NCI-H82 (cell line): Measurements from ENCODE around the gene MSRB3.
"Not testable (repeated sequence)": the region's sequence is repeated elsewhere in the genome, so short reads cannot be mapped to it uniquely, and the experiment has no call there.

Source experiments
- DNase-seq: peaks from one replicate; lab custom pipeline; 2025; lab: John Stamatoyannopoulos, UW

The MSRB3 gene

DNA sequence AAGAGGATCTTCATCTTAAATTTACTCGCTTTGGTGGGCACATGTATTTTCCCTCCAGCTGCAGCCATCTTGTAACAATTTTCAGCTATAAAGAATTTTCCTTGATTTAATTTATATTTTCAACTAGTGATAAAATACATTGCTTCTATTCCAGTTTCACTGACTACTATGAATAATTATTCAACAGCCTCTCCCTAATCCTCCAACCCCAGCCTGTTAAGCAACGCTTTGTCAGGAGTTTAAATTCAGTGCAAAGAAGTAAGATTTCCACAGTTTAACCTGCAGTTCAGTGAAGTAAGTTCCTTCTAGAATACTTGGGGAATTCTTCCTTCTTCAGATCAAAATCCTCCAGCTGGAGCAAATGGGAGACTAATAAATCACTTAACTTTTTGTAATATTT, 180.2 kb downstream of the MSRB3 start:
- DNase-seq, result no peak

DNA sequence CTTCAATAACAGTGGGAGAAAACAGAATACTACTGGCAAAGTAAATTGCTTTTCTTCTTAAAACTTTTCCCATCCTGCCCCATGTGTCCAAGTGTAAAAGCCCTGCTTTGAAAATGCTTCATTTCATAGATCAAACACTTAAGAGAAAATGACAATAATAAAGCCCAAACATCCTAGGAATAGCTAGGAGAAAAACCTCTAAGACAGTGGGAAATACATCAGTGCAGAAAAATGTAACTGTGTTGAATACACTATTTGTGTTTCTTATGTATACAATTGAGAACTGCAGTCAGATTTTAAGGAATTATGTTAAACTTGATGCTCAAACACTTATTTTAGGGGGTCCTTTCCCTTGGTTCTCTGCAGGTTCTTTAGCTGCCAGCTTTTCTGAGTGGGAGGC, 181.1 kb downstream of the MSRB3 start:
- DNase-seq, result no peak

DNA sequence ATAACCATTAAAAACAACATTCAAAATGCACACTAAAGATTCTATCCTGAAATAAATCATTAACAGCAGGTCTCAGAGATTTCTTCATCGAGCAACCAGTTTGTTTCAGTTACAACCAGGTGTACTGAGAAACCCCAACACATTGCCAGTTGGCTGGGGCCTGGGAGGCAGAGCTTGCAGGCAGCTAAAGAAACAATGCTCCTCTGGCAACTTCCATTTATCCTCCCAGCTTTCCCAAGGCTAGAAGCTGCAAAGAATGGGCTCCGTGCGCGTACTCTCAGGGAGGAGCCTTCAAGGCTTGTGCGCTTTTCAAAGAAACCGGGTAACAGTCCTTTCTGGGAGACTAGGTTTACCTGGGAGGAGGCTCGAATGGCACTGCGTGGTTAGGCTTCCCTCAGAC, 181.6 kb downstream of the MSRB3 start:
- no peak for DNase-seq

DNA sequence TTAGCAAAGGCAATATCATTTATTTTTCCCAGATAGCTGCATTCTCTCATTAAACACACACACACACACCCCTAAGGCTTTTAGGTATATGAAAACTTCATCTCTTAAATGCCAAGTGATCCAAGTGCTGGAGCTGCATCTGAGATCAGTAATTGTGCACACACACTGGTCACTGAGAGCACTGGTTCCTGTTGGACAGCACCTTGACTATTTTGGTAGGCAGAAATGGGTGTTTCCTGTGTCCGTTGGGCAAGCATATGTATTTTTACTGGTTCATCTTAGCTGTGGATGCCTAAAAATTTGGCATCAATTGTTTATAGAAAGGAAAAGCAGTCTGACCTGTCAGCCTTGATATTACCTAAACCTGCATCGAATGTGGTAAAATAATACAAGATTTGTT, 182.5 kb downstream of the MSRB3 start:
- DNase-seq, result no peak

DNA sequence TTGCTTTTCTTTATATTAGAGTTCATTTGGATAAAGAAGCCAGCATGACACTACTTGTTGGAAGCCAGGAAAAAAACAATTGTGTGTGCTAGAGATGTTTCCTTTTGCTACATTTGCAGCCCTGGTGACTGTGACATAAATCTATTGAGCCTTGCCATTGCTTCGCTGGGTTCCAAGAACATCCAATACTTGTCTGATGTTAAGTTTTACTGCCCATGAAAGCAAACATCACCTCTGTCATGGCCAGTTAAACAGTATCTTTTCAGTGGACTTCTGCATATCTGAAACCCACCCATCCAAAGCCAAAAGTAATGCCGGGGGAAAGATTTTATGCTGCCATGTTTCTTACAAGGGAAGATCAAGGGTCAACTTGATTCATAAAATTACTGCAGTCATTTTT, 184.0 kb downstream of the MSRB3 start:
- DNase-seq, result no peak

DNA sequence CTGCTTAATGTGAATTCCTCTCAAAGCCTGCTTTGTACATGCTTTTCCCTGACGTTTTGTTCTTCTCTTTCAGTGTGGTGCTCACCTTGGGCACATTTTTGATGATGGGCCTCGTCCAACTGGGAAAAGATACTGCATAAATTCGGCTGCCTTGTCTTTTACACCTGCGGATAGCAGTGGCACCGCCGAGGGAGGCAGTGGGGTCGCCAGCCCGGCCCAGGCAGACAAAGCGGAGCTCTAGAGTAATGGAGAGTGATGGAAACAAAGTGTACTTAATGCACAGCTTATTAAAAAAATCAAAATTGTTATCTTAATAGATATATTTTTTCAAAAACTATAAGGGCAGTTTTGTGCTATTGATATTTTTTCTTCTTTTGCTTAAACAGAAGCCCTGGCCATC, 184.6 kb downstream of the MSRB3 start:
- no peak for DNase-seq

DNA sequence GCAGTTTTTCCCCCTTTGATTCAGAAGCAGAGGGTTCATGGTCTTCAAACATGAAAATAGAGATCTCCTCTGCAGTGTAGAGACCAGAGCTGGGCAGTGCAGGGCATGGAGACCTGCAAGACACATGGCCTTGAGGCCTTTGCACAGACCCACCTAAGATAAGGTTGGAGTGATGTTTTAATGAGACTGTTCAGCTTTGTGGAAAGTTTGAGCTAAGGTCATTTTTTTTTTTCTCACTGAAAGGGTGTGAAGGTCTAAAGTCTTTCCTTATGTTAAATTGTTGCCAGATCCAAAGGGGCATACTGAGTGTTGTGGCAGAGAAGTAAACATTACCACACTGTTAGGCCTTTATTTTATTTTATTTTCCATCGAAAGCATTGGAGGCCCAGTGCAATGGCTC, 185.1 kb downstream of the MSRB3 start:
- DNase-seq, result no peak

DNA sequence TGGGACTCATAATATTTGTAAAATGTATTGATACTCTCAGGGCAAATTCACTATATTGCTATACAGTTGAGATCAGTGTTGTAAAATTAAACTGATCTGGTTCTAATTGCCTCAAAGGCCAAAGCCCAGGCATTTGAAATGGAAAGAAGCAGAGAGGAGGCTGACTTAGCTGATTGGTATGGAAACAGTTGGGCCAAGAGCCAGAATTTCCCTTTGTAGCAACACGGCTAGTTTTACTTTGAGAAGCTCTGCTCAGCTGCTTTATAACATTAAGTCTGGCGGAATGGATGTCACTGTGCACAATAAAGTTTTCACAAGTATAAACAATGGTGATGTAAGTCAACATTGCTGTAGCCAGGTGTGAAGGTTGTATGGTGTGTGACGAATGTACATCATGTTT, 186.4 kb downstream of the MSRB3 start:
- no peak for DNase-seq

DNA sequence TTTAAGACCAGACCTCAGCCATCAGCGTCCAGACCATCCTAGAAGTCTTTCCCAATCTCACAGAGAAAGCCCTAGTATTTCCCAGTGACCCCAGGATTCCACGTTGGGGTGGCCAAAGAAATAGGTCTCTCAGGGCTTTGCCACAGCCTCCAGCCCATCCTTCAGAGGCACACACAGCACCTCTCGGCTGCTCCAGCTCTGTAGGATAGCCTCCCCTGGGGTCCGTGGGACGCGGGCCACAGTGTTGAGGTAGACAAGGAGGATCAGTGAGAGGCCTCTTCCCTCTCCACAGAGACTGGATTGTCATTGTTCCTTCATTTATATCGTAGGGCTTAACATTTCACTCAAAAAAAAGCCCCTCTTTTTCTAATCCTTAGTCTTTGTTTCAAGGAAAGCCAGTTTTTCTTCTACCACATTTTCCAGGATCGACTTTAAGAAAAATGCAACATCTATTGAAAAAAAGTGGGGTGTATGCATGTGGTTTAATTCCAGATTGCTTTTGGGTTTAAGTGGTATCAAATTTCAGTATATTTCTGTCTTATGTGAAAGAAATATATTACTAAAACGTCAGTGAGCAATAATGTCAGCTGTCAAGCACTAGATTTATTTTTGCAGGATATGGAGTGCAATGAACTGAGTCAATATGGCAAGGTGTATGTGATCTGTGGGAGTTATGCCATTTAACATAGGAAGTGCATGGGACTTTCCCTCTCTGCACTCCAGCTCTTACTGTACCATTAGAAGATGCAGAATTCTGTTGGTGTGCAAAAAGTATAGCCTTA, 187.5 kb downstream of the MSRB3 start:
- DNase-seq, result no peak

DNA sequence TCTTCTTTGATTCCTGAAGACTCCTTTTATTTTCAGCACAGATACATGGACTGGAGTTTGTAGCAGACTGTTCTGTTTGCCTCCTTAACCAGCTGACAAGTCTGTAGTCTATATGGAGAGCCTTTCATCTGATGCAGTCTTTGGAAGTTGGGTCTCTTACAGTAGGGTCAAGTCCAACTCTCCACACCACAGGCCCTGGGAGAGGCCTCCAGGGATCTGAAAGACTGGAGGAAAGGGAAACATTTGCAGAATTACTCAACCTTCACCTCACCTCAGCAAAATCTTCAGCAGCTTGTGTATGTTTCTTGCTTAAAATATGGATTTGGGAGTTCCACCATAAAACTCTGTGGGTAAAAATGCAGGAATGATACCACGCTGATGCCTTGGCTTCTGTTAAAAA, 188.4 kb downstream of the MSRB3 start:
- no peak for DNase-seq

DNA sequence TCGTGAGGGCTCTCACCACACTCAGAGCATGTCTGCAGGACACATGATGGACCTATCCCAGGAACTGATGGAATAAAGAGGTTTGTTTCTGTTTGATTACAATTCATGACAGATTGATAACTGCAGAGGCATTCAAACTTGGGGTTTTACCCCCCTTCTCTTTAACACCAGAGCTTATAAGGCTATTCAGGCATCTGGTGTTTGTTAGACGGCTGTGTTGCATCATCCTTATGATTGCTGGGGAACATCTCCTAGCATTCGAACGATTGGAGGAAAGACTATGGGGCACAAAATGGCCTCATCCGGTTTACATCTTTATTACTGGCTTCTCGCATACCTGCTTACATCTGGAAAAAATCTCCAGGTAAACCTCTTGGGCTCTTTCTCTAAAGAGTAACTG, 191.8 kb downstream of the MSRB3 start:
- peak; percentile 40 for DNase-seq

DNA sequence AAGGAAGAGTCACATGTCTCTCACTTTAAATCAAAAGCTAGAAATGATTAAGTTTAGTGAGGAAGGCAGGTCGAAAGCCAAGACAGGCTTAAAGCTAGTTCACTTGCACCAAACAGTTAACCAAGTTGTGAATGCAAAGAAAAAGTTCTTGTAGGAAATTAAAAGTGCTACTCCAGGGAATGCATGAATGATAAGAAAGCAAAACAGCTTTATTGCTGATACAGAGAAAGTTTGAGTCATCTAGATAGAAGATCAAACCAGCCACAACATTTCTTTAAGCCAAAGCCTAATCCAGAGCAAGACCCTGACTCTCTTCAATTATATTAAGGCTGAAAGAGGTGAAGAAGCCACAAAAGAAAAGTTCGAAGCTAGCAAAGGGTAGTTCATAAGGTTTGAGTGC, 193.6 kb downstream of the MSRB3 start:
- DNase-seq, result no peak

DNA sequence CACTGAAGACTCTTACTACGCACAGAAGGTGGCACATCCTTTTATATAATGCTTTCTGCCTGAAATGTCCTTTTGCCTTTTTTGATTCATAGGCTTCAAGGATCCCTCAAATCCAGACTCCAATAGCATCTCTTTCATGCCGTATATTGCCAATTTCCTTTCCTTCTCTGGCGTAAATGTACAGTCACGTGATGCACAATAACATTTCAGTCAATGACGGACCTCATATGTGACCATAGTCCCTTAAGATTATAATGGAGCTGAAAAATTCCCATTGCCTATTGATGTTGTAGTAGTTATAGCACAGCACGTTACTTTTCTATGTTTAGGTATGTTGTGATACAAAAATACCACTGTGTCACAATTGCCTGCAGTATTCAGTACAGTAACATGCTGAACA, 196.3 kb downstream of the MSRB3 start:
- no peak for DNase-seq

DNA sequence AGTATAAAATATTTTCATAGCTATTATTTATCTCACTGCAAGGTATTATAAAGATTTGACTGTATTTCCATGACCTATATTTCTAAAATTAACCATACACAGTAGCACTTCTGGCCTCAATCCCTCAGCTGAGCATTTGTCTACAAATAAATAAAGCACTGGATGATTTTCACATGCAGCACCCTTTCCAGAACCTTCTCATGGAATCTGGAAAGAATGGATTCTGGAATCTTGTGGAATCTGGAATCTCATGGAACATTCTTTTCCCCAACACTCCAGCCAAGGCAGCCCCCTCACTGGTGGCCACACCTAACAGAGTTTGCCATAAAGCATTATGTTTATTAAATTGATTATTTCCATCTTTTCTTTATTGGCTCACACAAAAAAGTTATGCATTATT, 199.2 kb downstream of the MSRB3 start:
- DNase-seq, result no peak

DNA sequence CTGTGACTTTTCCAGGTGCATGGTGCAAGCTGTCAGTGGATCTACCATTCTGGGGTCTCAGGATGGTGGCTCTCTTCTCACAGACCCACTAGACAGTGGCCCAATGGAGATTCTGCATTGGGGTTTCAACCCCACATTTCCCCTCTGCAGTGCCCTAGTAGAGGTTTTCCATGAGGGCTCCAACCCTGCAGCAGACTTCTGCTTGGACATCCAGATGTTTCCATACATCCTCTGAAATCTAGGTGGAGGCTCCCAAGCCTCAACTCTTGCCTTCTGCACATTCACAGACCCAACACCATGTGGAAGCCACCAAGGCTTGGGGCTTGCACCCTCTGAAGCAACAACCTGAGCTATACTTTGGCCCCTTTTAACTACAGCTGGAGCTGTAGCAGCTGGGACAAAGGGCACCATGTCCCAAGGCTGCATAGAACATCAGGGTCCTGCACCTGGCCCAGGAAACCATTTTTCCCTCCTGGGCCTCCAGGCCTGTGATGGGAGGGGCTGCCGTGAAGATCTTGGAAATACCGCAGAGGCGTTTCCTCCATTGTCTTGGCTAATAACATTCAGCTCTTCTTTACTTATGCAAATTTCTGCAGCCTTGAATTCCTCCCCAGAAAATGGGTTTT, 205.5 kb downstream of the MSRB3 start:
- DNase-seq, result not testable (repeated sequence)

DNA sequence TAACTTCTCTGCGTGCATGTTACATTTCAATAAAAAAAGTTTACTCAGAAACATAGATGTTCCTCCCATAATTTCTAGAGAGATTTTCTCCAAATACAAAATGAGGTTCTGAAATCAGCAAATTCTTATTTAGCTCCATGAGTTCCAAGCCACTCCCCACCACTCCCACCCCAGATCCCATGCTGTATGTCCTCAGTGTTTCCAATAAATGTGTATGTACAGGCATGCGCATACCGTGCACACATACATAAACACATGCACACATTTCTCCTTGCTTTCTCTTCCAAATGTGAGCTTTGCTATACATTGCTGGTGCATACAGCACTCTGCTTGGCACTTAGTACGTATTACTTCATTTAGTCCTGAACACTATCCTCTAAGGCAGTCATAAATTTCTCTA, 209.7 kb downstream of the MSRB3 start:
- no peak for DNase-seq

DNA sequence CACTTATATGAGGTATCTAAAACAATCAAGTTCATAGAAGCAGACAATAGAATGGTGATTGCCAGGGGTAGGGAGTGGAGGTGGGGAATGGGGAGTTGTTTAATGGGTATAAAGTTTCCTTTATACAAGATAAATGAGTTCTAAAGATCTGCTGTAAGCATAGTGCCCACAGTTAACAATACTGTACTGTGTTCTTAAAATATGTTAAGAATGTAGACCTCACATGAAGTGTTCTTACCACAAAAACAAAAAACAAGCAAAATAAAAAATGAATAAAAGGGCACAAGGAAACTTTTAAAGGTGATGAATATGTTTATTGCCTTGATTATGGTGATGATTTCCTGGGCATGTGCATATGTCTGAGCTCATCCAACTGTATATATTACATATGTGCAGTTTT, 211.8 kb downstream of the MSRB3 start:
- DNase-seq, result no peak

DNA sequence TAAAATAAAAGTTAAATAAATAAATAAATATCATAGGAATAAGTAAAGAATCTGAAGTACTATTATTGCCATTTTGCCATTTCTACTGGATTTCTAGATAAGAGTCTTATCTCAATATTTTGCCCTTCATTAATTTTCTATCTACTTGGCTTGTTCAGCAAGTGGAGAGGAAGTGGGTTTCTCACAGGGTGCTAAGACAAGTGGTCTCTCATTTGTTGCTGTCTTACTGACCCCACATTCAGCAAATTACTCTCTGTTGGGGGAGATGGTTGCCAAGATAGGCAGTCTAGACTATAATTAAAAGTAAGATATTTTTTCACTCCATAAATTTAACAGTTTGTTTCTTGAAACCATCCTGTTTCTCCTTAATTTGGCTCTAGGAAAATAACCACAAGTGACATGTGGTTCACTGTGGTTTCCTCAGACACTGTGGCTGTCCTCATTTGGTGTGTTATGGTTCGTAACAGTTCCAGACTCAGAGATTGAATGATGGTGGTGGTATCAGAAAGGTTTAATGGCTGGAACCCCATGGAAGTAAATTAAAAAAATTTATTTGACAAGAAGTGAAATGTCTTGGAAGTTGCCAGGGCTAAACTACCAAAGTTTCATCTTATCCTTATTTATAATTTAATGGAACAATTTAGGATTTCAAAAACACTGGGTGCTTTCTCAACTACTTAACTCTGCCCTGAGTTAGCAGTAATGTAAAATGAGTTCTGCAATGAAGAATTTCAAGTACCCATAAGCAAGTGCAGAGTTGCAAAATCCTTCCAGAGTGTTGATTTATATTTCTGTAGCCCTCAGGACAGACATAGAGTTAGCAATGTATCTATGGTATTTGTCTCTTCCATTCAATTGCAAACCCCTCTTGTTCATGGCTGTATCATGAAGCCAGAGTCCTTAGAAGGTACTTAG, 214.8 kb downstream of the MSRB3 start:
- no peak for DNase-seq

DNA sequence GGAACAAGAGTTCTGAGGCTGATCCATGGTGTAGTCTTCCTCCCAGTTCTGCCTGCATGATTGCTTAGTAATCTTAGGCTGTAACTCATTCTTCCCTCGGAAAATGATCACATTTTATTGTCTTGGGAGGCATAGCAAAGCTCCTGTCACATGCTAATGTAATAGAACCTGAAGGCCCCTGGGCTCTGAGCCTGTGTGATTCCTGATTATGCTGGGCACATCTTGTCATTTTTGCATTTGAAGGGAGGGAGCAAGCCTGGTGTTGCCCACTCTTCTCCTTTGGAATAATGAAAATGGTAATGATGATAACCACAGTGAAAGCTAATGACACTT, 215.4 kb downstream of the MSRB3 start:
- no peak for DNase-seq

DNA sequence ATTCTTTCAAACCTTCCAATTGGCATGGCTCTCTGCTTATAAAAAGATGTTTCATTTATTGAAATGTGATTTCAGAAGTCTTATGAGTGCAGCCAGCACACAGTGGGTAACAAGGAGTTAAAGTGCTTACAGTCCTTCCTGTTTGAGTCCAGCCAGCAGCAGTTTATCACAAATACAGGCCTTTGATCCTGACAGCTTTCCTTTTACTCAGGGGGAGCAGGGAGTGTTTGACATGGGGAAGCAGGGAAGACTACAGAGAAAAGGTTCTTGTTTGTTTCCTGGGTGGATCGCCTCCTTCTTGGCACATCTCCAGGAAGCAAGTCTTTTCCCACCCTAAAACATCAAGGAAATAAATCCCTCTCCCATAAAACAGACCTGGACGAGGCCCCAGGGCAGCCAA, 216.1 kb downstream of the MSRB3 start:
- DNase-seq, result no peak

DNA sequence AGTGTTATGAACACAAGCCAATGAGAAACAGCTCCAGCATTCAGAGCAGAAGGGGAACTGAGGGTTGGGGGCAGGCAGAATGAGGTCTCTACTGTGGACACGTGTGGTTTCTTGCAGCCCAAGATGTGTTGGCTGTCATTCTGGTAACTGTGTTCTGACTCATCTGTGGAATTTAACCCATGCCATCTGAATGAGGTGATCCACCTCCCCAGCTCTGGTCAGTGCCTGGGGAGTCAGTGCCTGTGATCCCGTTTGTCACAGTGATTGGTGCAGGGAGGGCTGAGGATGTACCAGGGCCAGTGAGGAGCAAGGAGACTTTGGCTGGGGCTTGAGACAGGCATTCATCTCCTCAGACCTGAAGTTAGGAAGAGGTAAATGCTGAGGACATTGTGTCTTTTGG, 216.8 kb downstream of the MSRB3 start:
- DNase-seq, result no peak

DNA sequence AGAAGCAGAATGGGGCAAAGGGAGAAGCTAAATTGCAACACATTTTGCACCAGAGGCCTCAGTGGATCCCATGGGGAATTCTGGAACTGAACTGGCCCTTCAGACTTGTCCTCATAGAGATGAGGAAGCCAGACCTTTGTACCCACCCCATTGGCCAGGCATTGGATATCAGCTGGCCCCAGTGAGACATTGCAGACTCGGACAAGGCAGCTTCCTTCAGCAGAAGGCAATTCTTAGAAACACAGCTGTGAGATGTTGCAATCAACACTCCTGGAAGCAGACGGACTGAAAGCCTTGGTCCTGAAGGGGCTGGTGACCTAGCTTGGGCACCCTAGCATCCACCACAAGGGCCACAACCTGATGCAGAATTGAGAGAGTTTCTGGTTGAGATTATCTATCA, 218.1 kb downstream of the MSRB3 start:
- no peak for DNase-seq

DNA sequence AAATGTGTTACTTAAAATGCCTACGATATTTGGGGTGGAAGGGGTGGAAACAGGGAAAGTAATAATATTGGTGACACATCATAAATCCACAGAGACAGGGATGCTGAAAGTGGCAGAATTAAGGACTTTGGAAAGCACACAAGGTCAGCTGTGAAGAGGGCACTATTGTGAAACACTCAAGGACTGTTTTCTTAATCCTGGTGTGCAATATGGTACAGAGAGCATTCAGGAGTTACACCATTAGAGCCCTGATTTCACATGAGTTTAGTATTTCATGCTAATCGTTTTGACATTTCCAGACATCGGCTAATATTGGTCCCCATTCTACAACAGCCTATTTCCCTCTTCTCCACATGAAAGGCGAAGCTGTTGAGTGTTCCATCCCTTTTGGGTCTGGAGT, 219.2 kb downstream of the MSRB3 start:
- no peak for DNase-seq
